Stimulated activated CD8-positive, alpha-beta memory T cell treated with anti-CD3 and anti-CD28 coated beads, Interleukin-4, amount 100 ng/mL, for 24 hours (primary cell): ENCODE data around the gene HTR2C.
"Not testable (repeated sequence)": the region's sequence is repeated elsewhere in the genome, so short reads cannot be mapped to it uniquely, and the experiment has no call there.

Experiments used
- DNase-seq: peaks from one replicate; pipeline ENCODE4 v3.0.0-alpha.2; 2020; ENCODE audit warnings: low read depth

HTR2C gene

DNA sequence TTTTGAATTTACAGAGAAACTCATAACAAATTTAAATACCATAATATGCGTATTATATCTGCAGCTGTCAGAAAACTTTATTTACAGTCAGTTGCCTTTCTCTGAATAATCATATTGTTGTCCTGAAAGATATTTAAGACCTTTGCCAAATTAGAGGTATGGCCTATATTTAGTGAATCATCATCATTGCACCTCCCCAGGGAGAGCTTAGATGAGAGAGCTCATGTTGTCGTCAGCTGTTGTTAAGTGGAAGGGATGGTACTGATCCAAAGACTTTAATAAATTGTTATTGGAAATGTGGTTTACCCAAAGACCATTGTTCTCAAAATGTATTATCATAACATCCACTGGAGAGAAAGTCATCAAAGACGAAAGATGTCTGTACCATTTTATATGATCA is 128.6 kb downstream of the HTR2C start:
- no peak for DNase-seq

DNA sequence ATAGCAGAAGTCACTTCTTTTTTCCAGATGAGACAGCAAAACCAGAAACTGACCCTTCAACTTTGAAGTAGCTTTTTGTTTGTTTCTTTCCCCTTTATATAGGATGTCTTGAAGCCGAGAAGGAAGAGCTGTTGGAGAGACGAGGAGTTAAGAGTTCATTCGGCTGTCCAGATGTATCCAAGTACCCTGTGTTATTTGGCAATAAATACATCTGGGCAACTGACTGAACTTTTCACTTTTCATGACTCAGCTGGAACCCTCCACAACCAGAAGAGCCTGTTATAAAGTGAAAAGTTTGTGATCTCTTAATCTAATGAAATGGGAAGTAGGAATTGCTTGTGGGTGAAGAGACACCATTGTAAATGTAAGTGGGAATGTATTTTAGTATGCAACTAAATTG is 131.2 kb downstream of the HTR2C start:
- DNase-seq, result no peak

DNA sequence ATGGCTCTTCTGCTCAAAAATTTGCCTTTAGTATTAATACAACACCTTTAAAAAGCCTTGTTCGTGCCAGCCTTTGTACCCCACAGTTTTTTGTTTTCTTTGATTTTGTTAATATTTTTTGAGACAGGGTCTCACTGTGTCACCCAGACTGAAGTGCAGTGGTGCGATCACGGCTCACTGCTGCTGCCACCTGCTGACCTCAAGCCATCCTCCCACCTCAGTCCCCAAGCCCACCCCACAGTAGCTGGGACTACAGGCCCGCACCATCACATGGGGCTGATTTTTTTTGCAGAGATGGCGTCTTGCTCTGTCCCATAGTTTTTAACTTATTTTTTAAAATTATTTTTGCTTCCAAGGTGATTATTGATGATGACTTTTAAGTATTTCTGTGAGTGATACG is 134.0 kb downstream of the HTR2C start:
- DNase-seq, result no peak

DNA sequence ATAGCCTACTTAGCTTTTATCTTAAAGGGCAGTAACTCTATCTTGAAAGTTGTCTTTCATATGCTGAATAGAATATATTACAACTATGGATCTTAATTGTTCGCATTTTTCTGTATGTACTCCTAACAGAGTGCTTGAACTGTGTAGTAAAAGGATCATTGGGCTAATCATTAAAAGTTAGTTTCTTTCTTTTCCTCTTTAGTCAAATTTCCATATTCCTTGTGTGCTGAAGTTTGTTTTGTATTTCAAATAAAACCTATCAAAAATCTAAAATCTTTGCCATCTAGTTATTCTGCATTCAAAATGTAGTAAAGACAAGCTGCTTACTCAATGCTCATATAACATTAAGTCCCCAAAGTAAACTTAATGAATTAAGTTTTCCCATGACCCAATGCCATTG is 182.7 kb downstream of the HTR2C start:
- DNase-seq, result no peak

DNA sequence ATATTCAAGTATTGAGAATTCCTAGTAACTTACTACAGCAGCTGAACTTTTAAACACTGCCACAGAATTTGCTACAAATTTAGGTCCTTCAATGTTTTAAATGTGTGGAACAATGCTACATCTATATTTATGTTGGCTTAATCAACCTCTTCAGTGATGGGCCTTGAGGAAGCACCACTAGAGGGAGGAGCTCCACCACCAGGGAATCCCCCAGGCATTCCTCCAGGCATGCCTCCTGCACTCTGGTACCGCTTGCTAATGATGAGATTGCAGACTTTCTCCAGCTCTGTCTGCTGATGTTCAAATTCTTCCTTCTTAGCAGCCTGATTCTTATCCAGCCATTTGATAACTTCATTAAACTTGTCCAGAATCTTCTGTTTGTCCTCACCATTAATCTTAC is 190.8 kb downstream of the HTR2C start:
- no peak for DNase-seq

DNA sequence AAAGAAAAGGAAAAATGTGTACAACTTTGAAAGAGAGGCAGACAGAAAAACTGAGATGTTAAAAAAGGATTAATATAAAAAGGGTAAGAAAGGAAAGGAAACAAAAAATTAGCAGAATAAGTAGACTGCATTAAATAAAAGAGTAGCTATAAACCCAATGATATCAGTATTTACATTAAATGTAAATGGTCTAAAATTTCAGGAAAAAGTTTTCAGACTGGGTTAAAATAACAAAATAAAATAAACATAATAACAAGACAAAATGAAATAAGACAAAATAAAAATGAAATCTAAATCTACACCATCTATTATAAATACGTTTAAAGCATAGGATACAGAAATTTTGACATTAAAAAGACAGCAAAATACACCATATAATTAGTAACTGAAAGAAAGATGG is 199.0 kb downstream of the HTR2C start:
- no peak for DNase-seq

DNA sequence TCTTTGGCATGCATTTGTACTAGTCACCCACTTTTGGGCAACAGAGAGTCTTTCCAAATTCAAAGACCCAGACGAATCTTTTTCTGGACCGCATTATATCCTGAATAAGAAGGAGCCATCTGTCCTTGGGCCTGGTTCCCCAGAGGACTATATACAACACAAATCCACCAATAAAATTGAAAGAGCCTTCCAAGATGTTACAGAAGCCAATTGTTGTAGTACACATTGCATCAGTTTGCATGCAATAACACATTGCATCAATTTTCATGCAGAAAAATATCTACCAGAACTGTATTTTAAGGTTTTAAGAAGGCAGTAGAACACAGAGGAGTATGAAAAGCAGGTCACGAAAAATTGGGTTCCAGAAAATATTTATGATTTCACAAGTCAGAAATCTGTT is 203.2 kb downstream of the HTR2C start:
- DNase-seq, result no peak

DNA sequence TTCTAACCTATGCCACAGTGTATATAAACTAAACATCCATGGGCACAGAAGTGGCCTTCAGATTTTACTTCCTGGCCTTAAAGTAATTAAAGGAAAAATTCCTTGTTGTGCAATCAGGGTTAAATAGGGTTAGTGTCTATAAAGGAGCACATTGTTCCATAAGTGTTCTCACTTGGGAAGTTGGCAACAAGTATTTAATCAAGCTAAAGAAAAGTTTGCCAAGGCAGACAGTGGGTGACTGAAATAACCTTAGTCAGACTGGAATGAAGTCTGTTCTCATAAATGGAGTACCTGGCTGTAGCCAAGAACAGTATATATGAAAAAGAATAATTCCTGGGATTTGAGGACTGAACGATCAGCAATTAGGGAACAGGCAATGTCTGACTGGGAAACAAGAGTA is 213.6 kb downstream of the HTR2C start:
- DNase-seq, result no peak

DNA sequence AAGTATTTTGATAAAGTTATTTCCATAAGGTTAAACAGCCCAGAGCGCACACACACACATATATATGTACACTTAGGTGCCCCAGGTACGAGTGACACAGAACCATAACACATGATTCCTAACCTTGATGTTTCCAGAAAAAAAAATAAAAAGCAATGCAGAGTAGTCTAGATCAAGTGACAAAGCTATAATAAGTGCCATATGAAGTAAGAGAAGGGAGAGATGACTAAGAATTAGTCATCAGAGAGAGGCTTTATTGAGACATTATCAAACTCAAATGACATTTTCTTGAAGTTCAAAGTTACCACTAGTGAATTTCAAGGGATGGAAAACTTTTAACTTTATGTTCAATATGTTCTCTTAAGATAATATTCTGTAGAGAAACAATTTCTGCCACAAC is 215.0 kb downstream of the HTR2C start:
- no peak for DNase-seq

DNA sequence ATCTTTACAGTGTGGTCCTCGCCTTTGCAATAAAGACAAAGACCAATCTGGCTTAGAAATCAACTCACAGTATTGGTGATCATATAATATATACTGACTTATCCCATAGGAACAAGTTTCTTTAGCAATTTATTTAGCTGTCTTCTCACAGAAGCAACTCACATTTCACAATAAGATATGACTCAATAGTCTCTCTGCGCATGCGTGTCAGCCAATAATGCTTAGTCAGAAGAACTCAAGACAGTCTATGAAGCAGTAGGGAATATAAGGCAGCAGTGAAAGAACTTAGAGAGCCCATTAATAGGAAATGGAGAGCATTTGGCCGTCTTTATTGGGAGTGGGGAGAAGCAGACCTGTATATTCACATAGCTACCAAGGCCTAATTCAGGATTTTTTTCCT is 216.8 kb downstream of the HTR2C start:
- no peak for DNase-seq

DNA sequence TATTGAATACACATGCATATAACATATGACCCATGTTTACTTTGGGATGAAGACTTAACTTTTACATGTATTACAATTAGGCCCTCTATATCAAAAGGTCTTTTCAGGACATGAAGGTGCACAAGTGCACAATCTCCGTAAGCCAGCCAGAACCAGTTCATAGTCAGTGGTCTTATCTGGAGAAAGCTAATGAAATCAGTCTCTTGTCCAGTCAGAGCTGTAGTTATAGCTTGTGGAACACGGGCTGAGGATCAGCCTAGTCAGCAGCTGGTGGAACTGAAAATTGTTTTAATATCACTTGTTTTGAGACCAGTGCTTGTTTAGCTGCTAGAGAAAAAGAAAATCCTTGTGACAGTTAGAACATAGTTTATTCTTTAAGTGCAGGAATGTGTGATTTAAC is 235.6 kb downstream of the HTR2C start:
- no peak for DNase-seq

DNA sequence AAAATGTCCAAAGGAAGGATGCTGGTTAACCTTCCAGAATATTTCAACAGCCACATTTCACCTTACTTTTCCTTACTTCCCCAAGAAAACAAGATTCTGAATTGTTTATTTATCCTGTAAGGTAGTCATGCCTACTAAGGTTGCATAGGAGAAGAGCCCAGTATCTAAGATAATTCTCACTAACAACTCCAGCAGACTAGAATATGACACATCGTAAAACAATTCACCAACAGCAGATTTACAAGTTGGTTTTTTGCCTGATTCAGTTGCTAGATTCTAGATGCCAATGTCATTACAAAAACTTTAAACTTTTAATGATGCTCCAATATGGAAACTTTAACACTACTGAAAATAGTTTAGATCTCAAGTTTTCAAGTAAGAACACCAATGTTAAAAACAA is 257.2 kb downstream of the HTR2C start:
- DNase-seq, result no peak

DNA sequence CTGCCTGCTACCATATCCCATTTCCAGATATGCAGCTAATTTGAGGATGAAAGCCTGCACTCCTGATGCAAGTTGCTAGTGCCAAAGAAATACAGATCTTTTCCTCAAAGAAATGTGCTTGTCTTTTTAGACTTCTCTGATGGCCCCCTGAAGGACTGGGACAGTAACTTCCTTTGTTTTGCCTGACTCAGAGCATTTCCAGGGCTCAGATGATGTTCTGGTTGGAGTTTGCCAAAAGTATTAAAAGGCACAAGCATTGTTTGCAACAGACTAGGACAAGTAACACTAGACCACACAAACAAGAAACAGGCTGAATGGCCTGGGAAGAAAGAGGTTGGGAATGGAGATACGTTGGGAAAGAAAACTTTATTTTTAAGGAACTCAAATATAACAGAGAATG is 258.3 kb downstream of the HTR2C start:
- no peak for DNase-seq

DNA sequence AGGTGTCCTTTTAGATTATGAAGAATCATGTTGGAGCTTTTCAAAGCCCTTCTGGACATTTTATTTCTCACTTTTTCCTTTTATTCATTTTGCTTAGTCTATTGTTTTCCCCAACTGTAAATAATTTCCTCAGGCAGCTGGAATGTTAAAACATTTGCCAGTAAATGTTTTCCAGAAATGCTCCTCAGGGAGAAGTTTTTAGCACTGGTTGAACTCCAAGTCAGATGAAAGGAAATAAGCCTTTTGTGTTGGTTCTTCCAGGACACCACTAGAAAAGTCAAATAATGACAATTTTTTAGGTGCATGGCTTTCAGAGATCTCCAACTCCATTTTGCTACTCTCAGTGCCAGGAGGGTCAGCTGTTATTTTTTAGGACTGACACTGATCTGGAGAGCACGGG is 305.6 kb downstream of the HTR2C start:
- no peak for DNase-seq

DNA sequence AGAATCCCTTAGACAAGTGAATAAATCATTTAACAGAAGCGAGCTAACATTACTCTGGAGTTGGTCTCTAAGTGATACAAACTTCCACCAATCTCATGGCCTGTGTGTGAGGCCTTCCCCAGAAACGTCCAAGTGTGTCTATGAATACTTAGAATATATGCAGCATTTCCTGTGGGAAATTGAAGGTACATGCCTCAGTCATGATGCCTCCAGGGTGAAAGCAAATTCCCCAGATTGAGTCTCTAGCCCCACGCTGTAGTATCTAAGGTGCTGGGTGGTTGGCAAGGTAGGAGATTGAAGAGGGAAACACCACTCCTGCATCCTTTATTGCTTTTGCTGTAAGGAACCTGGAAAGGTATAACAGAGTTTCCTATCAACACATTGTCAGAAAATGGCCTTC is 319.7 kb downstream of the HTR2C start:
- DNase-seq, result no peak

DNA sequence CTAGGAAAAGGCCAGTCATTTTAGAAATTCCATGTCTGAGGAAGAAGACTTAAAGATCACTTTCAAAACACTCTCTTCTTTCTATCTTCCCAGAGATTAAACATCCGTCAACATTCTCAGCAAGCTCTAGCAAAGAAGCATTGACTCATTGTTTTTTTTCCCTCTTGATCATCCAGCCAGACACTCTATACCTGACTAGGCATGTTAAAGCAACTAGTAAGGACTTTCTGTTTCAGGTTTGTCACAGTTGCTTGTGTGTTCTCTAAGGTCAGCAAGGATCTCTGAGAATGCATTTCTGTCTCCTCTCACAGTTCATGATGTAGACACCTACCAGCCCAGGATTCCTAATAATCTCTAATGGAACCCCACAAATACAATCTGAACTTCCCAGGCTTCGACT is 321.4 kb downstream of the HTR2C start:
- no peak for DNase-seq

DNA sequence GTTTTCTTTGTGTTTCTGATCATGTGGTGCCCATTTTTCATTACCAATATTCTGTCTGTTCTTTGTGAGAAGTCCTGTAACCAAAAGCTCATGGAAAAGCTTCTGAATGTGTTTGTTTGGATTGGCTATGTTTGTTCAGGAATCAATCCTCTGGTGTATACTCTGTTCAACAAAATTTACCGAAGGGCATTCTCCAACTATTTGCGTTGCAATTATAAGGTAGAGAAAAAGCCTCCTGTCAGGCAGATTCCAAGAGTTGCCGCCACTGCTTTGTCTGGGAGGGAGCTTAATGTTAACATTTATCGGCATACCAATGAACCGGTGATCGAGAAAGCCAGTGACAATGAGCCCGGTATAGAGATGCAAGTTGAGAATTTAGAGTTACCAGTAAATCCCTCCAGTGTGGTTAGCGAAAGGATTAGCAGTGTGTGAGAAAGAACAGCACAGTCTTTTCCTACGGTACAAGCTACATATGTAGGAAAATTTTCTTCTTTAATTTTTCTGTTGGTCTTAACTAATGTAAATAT is 323.2 kb downstream of the HTR2C start:
- no peak for DNase-seq

DNA sequence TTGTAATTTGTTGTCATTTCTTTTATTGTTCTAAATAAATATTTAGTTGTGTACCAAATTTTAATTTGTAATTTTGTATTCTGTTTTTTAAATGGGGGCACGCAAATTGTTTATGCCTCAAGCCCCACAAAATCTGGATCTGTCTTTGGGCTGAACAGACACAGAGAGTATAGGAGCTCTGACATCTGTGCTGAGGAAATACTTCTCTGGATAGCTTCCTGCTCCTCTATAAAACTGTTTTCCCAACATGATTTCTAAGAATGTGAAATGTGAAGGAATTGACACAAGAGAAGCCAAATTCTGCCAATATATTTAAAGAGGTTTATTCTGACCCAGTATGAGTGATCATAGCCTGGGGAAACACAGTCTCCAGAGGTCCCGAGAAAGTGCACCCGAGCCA is 340.5 kb downstream of the HTR2C start:
- DNase-seq, result no peak

DNA sequence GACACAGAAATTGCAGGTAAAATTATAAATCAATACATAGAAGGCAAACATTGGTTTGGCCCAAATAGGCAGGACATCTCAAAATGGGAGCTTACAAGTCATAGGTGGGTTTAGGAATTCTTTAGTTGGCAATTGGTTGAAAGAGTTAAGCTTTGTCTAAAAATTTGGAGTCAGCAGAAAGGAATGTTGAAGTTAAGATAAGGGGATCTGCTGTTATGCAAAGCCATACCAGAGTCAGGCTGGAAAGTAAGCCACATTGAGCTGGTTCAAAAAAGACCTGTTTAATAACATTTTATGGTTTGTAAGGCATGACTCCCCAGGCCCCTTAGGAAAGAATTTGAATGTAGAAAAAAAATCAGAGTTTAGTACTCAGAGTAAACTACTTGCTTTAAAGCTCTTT is 341.0 kb downstream of the HTR2C start:
- no peak for DNase-seq

DNA sequence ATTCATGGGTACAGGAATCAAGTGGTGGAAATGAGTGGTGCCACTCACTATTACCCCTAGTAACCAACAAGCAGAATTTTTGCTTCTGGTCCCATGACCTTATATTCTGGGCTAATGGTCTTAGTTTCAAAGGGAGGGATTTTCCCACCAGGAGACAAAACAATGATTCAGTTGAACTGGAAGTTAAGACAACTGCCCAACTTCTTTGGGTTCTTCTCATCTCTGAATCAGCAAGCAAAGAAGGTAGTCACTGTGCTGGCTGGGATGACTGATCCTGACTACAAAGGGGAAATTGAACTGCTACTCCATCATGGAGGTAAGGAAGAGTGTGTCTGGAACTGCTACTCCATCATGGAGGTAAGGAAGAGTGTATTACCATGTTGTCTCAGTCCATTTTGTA is 346.3 kb downstream of the HTR2C start:
- DNase-seq, result no peak

DNA sequence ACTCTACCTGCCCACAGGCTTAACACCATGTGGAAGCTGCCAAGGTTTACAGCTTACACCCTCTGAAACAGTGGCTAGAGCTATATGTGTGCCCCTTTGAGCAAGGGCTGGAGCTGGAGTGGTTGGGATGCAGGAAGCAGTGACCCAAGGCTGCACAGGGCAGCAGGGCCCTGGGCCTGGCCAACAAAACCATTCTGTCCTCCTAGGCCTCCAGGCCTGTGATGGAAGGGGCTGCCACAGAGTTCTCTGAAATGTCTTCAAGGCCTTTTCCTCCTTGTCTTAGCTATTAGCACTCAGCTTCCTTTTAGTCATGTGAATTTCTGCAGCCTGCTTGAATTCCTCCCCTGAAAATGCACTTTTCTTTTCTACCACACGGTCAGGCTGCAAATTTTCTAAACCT is 348.7 kb downstream of the HTR2C start:
- no peak for DNase-seq

DNA sequence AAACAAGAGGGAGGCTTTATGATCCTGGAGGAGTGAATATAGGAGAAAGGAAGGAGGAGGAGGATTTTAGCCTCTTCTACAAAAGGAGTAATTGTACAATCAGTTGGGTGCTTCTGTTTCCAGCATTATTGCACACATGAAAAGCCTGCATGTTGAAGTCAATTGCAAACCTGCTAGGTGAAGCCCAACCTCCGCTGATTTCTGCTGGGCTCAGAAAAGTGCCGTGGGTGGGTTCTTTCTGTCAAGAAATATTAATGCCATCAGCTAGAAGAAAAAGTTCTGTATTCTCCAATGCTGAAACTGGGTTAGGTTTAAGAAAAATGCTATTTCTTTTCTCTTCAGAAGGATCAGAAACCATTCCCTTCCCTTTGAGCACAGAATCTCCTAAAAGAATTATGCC is 349.4 kb downstream of the HTR2C start:
- DNase-seq, result not testable (repeated sequence)

DNA sequence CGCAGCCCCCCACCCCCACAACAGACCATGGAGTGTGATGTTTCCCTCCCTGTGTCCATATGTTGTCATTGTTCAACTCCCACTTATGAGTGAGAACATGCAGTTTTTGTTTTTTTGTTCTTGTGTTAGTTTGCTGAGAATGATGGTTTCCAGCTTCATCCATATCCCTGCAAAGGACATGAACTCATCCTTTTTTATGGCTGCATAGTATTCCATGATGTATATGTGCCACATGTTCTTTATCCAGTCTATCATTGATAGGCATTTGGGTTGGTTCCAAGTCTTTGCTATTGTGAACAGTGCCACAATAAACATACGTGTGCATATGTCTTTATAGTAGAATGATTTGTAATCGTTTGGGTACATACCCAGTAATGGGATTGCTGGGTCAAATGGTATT is 353.2 kb downstream of the HTR2C start:
- DNase-seq, result not testable (repeated sequence)

DNA sequence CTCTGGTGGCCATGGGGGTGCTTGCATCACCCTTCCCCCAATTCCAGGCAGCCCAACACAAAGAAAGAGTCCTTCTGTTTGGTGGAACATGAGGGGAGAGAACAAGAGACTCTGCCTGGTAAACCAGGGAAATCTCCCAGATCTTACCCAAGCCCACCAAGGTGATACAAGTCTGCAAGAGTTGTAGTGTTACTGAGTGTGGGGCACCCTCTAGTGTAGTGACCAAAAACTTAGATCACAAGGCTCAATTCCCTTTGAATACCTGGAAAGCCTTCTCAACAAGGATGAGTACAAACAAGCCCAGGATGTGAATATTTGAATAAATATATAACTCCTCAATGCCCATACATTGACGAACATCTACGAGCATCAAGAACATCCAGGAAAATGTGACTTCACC is 368.8 kb downstream of the HTR2C start:
- DNase-seq, result no peak
